ENCODE measurements around the gene HID1.

GRCh38 chr17:74941128-74941725 is 31.3 kb downstream of the HID1 start:
- no peak for TF ChIP-seq ZNF274 (IDR thresholded peaks at IDR 0.05; ENCODE audit: low read depth, low read length)
- no peak for TF ChIP-seq YY1 (IDR thresholded peaks at IDR 0.05; ENCODE audit: insufficient read depth, insufficient read length)
- TF ChIP-seq SUZ12 (IDR thresholded peaks at IDR 0.05; ENCODE audit: extremely low read depth, insufficient read depth, insufficient read length) = no peak
